ENCODE measurements around the gene MTX1.

DNA sequence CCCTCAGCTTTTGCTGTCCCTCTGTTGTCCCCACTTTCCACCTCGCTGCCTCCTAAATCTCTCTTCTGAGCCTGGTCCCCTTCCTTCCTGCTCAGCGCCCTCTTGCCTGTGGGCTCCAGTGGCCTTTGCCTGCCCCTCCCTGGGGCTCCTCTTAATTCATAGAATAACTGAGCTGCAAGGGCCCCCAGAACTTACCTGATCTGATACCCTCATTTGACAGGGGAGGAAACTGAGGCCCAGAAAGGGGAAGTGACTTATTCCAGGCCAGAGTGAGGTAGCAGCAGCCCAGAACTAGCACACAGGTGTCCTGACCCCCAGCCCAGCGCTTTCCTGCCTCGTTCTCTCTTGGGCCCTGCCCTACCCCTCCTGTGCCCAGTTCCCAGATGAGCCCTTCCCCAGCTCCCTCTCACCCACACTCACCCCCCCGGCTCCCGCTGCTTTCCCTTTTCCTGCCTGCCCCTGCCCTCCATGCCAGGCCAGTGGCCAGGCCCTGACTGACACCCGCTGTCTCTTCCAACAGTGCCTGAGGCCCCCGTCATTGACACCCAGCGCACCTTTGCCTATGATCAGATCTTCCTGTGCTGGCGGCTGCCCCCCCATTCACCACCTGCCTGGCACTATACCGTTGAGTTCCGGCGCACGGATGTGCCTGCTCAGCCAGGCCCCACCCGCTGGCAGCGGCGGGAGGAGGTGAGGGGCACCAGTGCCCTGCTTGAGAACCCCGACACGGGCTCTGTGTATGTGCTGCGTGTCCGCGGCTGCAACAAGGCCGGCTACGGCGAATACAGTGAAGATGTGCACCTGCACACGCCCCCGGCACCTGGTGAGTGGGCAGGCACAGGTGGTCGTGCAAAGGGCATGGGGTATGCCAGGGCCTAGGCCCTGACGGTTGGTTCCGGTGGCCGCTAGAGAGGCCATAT is 29.1 kb upstream of the MTX1 start:
- TF ChIP-seq CTCF (IDR thresholded peaks at IDR 0.05) (no peak), POLR2A (IDR thresholded peaks at IDR 0.05) (no peak)

Data from lower leg skin (tissue), 3 donors.